Neural progenitor cell (in vitro differentiated cells): ENCODE measurements around the gene TMEFF2. TPM values are rescaled to one million over a fixed set of nuclear protein-coding genes. Genes with fewer than 3 reads are reported as not detected.

Experiments used
- DNase-seq: peaks from one replicate; pipeline ENCODE4 v3.0.0-alpha.2; 2016; ENCODE audit warnings: low spot score
- H2AFZ ChIP-seq: fragments of 200-600 bp; sonication (generic); replicated peaks from 2 replicates; pipeline ENCODE4 v1.6.1; 2016; ENCODE audit warnings: antibody characterized with exemption
- H3F3A ChIP-seq: fragments of 200-600 bp; sonication (generic); 2 replicates; pipeline ENCODE4 v1.6.1; 2016; ENCODE audit warnings: antibody characterized with exemption, low read depth
- H3K27ac ChIP-seq: fragments of 200-600 bp; sonication (generic); 2 replicates; pipeline ENCODE4 v1.5.1; 2016; ENCODE audit warnings: mild to moderate bottlenecking
- H3K27me3 ChIP-seq: fragments of 200-600 bp; sonication (generic); 2 replicates; pipeline ENCODE4 v1.6.1; 2016; ENCODE audit warnings: mild to moderate bottlenecking, moderate library complexity
- H3K36me3 ChIP-seq: fragments of 200-600 bp; sonication (generic); 2 replicates; pipeline ENCODE4 v1.5.1; 2016
- H3K4me1 ChIP-seq: fragments of 200-600 bp; sonication (generic); 2 replicates; pipeline ENCODE4 v1.6.1; 2016; ENCODE audit warnings: mixed run types
- H3K4me2 ChIP-seq: fragments of 200-600 bp; sonication (generic); 2 replicates; pipeline ENCODE4 v1.6.1; 2016
- H3K4me3 ChIP-seq: fragments of 200-600 bp; sonication (generic); 2 replicates; pipeline ENCODE4 v1.5.1; 2016
- H3K79me2 ChIP-seq: fragments of 200-600 bp; sonication (generic); 2 replicates; pipeline ENCODE4 v1.6.1; 2016; ENCODE audit warnings: low read depth
- H3K9ac ChIP-seq: fragments of 200-600 bp; sonication (generic); 2 replicates; pipeline ENCODE4 v1.6.1; 2016
- H3K9me3 ChIP-seq: fragments of 200-600 bp; sonication (generic); 2 replicates; pipeline ENCODE4 v1.5.1; 2016; ENCODE audit warnings: low read depth
- H4K20me1 ChIP-seq: fragments of 200-600 bp; sonication (generic); 2 replicates; pipeline ENCODE4 v1.6.1; 2016; ENCODE audit warnings: low read depth
- H3K27ac Mint-ChIP-seq: 3 replicates; pipeline ENCODE4 v1.8.0; 2021; ENCODE audit warnings: mixed read lengths
- H3K27me3 Mint-ChIP-seq: 2 replicates; pipeline ENCODE4 v1.8.0; 2022; ENCODE audit warnings: low read depth, mild to moderate bottlenecking, inconsistent platforms, moderate library complexity, mixed read lengths; ENCODE audit not compliant: insufficient read depth
- H3K36me3 Mint-ChIP-seq: 3 replicates; pipeline ENCODE4 v1.8.0; 2021; ENCODE audit warnings: mixed read lengths
- H3K4me1 Mint-ChIP-seq: 3 replicates; pipeline ENCODE4 v1.8.0; 2021; ENCODE audit warnings: mixed read lengths
- H3K4me3 Mint-ChIP-seq: 3 replicates; pipeline ENCODE4 v1.8.0; 2021; ENCODE audit warnings: mild to moderate bottlenecking, moderate library complexity, mixed read lengths
- H3K9me3 Mint-ChIP-seq: 3 replicates; pipeline ENCODE4 v1.8.0; 2020; ENCODE audit warnings: mixed read lengths
- EZH2 ChIP-seq: fragments of 200-600 bp; sonication (generic); IDR thresholded peaks from 2 replicates; pipeline ENCODE4 v1.6.1; 2017; ENCODE audit warnings: antibody characterized with exemption, mild to moderate bottlenecking, moderate library complexity
- EZH2phosphoT487 ChIP-seq: fragments of 200-600 bp; sonication (generic); IDR thresholded peaks from 2 replicates; pipeline ENCODE4 v1.6.1; 2017; ENCODE audit warnings: antibody characterized with exemption
- total RNA-seq: library from RNA; depleted of rRNA; stranded (reverse); fragments of >200 nt; gene quantifications from 2 replicates; pipeline ENCODE4 v1.2.3, GENCODE V29; 2015; ENCODE audit warnings: low replicate concordance
- TF ChIP-seq, protein P1 (sequence below): fragments of 200-600 bp; sonication (generic); IDR thresholded peaks from 2 replicates; pipeline ENCODE4 v1.5.1; 2017; ENCODE audit warnings: antibody characterized with exemption, mild to moderate bottlenecking

The TMEFF2 gene
- total RNA-seq, 1 donor from 2014 or later, result 1.7 TPM

DNA sequence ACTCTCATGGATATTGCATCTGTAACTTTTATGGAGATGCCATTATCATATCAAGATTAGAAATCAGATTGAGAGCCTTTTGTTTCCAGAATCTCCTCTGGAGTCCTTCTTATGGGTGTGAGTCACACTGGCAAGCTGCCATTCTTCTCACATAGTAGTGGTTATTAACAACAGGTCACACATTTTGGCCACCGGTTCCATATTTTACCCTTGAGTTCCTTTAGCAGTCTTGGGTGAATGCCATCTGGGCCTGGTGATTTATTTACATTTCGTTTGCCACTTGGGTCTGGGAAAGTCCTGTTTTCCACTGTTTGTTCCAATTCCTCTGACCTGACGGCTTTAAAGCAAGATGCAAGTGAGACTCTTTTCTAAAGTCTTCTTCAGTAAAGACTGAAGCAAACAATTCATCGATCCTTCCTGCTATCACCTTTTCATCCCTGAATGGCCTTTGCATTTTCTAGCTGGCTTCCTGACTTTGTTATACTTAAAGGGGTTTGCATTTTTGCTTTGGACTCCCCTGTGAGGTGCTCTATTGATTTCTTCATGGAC lies 267.3 kb downstream of the TMEFF2 start:
- Histone ChIP-seq H3K4me2 (peak overlapping the region; percentile 58), H2AFZ (peak overlapping the region; percentile 74), H3K27me3 (no peaks in the 10 kb centered on the region), H3K79me2 (no peaks in the 10 kb centered on the region), H3K9ac (no peak overlapping the region), H3F3A (peaks cover 11% of the 10 kb centered on the region), H4K20me1 (no peaks in the 10 kb centered on the region), H3K27ac (peak overlapping the region; percentile 90), H3K4me1 (peaks cover 20% of the 10 kb centered on the region), H3K9me3 (no peaks in the 10 kb centered on the region), H3K4me3 (peak overlapping the region; percentile 21), H3K36me3 (no peaks in the 10 kb centered on the region)
- H3K4me1 Mint-ChIP-seq, result peaks cover 34% of the 10 kb centered on the region
- no peak overlapping the region for H3K4me3 Mint-ChIP-seq
- H3K27me3 Mint-ChIP-seq, result no peaks in the 10 kb centered on the region
- DNase-seq, result peak; percentile 27
- H3K27ac Mint-ChIP-seq, result peak overlapping the region; percentile 75
- TF ChIP-seq EZH2, result no peak
- H3K9me3 Mint-ChIP-seq, result peaks cover 7% of the 10 kb centered on the region
- H3K36me3 Mint-ChIP-seq, result no peaks in the 10 kb centered on the region

DNA sequence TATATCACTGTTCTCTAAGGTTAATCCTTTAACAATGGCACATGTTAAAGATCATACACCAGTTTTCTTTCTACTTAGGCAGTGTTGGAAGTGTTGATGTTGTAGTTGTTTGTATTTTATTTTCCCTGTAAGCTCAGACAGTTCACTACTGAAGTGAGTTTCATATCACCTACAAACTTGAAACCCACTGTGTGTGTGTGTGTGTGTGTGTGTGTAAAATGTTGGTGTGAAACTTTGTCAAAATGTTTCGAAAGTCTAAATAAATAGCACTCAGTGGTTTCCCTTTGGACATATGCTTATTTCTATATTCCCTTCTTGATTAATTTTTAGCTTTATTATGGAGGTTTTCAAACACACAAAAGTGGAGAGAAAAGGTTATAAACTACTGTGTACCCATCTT lies 268.1 kb downstream of the TMEFF2 start:
- peaks cover 20% of the 10 kb centered on the region for H3K4me1 ChIP-seq
- H3K27me3 ChIP-seq, result no peaks in the 10 kb centered on the region
- DNase-seq, result no peak
- no peaks in the 10 kb centered on the region for H4K20me1 ChIP-seq
- Mint-ChIP-seq H3K27me3 (no peaks in the 10 kb centered on the region), H3K9me3 (peaks cover 11% of the 10 kb centered on the region), H3K4me1 (peaks cover 34% of the 10 kb centered on the region), H3K4me3 (no peak overlapping the region), H3K36me3 (no peaks in the 10 kb centered on the region), H3K27ac (no peak overlapping the region)
- no peak overlapping the region for H2AFZ ChIP-seq
- no peaks in the 10 kb centered on the region for H3K79me2 ChIP-seq
- H3K4me3 ChIP-seq, result no peak overlapping the region
- H3K36me3 ChIP-seq, result no peaks in the 10 kb centered on the region
- H3F3A ChIP-seq, result peaks cover 11% of the 10 kb centered on the region
- H3K27ac ChIP-seq, result no peak overlapping the region
- TF ChIP-seq EZH2phosphoT487, result no peak
- no peak for TF ChIP-seq EZH2
- TF ChIP-seq, protein P1, sequence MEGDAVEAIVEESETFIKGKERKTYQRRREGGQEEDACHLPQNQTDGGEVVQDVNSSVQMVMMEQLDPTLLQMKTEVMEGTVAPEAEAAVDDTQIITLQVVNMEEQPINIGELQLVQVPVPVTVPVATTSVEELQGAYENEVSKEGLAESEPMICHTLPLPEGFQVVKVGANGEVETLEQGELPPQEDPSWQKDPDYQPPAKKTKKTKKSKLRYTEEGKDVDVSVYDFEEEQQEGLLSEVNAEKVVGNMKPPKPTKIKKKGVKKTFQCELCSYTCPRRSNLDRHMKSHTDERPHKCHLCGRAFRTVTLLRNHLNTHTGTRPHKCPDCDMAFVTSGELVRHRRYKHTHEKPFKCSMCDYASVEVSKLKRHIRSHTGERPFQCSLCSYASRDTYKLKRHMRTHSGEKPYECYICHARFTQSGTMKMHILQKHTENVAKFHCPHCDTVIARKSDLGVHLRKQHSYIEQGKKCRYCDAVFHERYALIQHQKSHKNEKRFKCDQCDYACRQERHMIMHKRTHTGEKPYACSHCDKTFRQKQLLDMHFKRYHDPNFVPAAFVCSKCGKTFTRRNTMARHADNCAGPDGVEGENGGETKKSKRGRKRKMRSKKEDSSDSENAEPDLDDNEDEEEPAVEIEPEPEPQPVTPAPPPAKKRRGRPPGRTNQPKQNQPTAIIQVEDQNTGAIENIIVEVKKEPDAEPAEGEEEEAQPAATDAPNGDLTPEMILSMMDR, result no peak
- H3K9me3 ChIP-seq, result no peaks in the 10 kb centered on the region
- no peak overlapping the region for H3K9ac ChIP-seq
- H3K4me2 ChIP-seq, result no peak overlapping the region

- peaks cover 30% of the 10 kb centered on the region for H3K4me1 Mint-ChIP-seq
- no peaks in the 10 kb centered on the region for H3K36me3 Mint-ChIP-seq
- TF ChIP-seq EZH2phosphoT487 (no peak), EZH2 (no peak)
- TF ChIP-seq, protein P1, result no peak
These were observed 271.1 kb downstream of the TMEFF2 start for GRCh38 chr2:191923652-191923997.

More at GRCh38 chr2:191923652-191923997, 271.1 kb downstream of the TMEFF2 start:
- peaks cover 11% of the 10 kb centered on the region for H3F3A ChIP-seq
- H3K9ac ChIP-seq, result no peak overlapping the region
- H3K4me3 ChIP-seq, result no peak overlapping the region
- H2AFZ ChIP-seq, result no peak overlapping the region
- H3K27ac ChIP-seq, result no peak overlapping the region
- no peaks in the 10 kb centered on the region for H3K9me3 ChIP-seq
- H3K79me2 ChIP-seq, result no peaks in the 10 kb centered on the region
- Mint-ChIP-seq H3K27ac (no peak overlapping the region), H3K9me3 (peaks cover 11% of the 10 kb centered on the region), H3K27me3 (no peaks in the 10 kb centered on the region), H3K4me3 (no peak overlapping the region)
- H3K4me1 ChIP-seq, result peaks cover 16% of the 10 kb centered on the region
- no peak for DNase-seq
- no peaks in the 10 kb centered on the region for H3K36me3 ChIP-seq
- no peaks in the 10 kb centered on the region for H3K27me3 ChIP-seq
- H3K4me2 ChIP-seq, result no peak overlapping the region
- H4K20me1 ChIP-seq, result no peaks in the 10 kb centered on the region
